T1000 (cell line): ENCODE data around the gene INPP4B.

ENCODE experiments used
- DNase-seq: peaks from one replicate; lab custom pipeline; 2025; ENCODE audit warnings: mixed read lengths; lab: John Stamatoyannopoulos, UW

The INPP4B gene

DNA sequence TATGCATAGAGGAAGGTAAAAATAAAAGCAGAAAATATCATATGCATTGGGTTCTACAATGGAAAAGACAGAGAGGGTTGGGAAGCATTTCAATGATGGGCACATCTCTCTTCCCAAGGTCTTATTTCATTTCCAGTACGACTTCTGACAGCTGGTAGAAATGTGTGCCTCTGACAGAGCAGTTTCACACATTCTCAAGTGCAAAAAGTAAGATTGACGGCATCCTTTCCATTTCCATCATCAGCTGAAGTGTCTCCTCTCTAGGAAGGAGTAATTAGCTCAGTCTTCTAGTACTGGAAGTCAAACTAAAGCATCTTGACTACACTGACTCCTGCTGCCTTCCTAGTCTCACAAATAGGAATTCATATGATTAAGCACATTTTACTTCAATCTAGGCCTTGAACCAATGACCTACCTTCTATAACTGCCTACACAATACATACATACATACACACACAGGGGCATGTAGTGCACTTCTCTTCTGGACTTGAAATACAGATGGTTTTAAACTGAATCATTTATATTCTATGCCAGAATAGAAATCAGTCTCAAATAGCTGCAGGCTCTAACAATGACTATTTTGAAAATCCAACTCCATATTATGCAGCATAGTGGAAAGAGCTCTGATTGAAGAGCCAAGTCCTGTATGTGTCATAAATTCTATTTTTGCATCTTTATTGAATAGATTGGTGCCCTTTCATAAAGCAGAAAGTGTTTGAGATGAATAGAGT is 473.4 kb downstream of the INPP4B start:
- no peak for DNase-seq

DNA sequence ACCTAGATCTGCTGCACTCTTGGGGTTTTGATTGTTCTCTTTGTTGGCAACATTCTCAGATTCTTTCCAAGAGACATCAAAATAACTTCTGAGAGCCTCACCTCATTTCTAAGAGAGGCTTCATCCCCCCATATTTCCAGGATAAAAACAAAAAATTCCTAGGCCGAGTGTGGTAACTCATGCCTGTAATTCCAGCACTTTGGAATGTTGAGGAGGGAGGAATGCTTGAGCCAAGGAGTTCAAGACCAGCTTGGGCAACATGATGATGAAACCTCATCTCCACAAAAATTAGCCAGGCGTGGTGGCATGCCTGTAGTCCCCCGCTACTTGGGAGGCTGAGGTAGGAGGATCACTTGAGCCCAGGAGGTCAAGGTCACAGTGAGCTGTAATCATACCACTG is 477.0 kb downstream of the INPP4B start:
- DNase-seq, result no peak

DNA sequence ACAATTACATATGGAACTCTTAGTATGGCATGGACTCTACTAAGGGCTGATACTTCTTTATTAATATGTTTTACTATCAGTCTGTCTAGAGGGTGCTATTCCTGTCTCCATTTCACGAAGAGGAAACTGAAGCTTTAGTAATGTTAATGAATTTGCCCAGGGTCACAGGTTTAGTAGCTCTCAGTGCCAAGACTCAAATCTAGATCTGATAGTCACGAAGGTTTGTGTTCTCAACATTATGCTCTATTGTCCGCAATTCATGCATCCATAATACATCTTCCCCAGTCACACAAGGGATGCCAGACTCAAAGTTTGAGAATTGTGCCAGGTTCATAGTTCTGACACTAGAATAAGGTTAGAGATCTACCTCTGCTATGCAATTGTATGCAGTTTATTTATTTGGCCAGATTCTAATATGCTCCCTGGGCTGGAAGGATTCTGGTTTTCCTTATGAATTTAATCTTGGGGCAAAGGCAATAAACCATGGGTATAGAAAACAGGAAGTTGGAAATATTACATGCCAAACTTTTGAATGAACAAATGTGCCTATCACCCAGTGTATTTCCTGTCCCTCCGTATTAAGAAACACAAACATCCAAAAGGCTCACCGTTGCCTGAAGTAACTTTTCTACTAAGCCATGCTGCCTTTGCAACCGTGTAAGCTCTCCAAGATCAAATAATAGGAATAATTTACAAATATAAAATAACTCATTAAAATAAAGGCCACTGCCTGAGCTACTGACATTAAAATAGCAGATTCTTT is 478.5 kb downstream of the INPP4B start:
- no peak for DNase-seq

DNA sequence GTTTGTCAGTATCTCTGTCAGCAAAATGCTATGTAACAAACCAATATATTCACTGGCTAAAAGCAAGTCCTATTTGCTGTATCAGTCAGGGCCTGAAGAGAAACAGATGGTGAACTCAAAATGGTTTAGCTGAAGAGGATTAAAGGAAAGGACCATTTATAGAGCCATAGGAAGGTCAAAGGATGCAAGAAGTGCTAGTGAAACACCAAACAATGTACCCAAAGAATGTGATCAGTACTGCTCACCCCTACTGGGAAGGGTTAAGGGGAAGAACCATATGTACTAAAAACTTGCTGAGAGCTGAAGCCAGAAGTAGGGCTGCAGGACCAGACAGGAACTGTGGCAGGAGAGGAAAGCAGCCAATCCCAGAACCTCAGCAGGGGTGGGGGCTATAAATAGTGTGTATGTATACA is 479.3 kb downstream of the INPP4B start:
- DNase-seq, result no peak

DNA sequence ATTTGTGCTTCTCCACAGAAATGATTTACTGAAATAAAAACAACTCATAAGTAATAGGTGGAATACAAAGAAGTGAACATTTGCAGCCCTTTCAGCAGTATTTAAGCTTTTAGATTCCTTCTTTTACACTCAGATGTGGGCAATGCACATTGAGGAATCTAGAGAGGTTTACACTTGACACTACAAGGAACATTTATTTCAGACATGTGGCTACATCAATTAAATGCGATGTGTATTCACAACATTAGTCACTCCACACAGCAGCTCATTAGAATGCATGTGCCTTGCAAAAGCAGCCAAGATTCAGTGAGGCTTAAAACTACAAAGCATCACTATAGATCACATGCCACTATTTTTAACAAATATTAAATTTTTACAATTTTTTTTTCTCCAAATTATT is 480.7 kb downstream of the INPP4B start:
- no peak for DNase-seq

DNA sequence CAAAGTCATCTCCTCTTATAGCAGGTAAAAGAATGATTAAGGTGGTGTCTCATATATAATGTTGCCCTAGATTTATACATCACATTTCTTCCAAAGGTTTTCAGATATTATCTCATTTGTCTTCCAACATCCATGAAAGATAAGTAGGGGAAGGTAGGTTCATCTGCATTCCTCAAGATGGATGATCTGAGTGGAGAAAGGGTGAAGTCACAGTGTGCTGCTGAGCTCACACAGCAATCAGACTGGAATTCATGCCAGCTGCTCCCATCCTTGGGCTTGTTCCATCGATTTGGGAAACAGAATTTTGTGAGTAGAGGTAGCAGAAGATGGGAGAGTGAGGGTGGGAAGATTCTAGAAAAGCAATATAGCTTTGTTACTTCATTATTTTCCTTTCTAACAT is 482.4 kb downstream of the INPP4B start:
- DNase-seq, result no peak

DNA sequence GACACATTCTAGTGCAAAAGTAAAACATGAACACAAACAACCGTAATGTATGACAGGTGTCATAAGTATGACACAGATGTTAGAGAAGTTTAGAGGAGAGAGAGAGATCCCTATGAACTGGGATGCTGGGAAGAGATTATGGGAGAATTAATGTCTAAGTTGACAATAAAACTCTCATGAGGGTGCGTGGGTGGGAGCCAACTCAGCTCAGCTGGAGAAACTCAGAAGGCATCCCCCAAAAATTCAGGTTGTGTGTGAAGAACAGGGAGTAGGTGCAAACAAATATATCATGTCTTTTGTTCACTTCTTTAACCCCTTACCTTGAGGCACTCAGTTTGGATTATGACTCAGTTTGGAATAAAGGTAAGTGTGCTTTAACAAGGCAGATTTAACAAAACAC is 484.1 kb downstream of the INPP4B start:
- no peak for DNase-seq

DNA sequence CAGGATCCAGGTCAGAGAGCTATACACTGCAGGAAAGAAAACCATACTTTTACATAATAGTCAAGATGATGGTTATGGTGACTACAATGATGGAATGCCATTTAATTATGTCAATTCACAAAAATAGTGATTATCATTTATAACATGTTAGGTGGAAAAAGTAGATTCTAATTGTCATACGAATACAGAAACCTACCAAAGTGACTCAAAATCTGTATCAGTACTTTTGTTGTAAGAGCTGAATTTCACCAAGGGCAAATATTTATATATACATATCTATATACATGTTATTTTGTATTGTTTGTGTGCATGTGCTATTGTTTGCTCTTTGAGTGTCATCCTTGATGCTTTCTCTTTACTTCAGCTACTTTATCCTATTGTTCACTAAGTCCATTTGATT is 485.4 kb downstream of the INPP4B start:
- no peak for DNase-seq

DNA sequence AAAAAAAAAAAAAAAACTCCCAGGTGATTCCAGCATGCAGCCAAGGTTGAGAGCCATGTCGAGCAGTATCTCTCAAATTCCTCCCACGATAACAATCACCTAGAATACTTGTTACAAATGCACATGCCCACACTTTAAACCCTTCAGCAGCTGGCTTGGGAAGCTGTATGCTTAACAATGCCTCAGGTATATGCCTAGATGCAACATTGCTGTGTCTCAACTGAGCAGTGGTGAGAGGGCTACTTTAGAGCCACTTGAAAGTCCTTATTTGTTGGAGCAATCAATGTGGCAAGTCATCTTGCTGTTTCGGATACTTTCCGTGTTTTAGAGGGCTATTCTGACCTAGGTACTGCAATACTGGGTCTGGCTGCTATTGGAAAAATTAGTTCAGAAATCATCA is 487.4 kb downstream of the INPP4B start:
- DNase-seq, result no peak

DNA sequence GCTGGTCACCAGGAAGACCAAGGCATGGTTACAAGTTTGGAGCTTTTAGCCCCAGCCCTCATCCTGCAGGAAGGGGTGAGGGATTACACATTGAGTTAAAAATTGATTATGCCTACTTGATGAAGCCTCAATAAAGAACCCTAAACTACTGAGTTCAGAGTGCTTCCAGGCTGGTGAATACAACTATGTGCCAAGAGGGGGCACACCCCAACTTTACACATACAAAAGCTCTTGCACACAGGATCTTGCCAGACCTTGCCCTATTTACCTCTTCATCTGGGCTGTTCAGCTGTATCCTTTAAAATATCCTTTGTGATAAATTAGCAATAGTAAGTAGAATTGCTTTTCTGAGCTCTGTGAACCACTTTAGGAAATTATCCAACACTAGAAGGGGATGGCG is 489.3 kb downstream of the INPP4B start:
- no peak for DNase-seq

DNA sequence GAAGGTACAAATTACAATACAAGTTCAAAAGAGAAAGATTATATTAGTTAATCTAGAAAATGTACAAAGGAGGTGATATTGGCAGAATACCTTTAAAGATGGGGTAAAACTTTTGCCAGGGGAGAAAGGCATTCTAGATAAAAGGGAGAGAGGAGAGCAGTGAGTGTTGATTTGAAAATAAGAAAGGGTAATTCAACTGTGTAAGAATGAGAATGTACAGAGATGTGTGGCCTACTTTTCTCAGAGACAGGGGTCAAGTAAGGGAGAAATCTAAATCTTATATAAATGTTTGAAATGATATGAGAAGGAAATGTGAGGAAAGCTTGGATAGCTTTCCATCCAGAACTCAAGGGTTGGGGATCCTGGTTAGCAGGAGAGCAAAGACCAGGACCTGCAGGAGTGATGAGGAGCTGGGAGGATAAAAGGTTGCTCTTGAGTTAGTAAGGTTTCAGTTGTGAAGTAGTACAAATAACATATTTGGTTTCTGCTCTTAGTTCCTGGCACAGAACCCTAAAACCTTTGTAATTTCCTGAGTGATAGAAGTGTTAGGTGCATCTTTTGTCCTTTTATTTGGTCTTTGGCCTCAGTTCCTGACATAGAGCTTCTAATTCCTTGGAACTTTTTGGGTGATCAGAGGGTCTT is 489.9 kb downstream of the INPP4B start:
- DNase-seq, result no peak

DNA sequence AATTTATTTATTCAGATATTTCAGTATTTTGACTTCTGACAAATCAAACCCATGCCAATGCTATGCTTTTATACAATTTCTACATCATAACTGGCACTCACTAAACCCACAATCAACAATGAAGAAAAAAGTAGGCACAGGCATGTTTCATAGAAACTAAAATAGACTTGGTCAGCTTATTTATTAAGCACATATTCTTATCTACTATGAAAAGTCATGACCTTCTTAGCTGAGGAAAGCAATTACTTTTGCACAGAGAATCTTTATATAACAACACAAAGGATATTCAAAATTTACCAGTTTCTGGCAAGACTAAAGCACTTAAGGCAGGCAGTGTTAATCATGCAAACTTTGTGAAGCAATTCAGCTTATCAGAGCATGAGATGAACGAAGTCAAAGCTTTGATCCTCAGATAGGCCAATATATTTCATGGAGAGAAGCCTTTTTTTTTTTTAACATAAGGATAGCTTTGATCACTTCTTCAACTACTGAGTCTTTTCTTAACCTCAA is 490.6 kb downstream of the INPP4B start:
- no peak for DNase-seq

DNA sequence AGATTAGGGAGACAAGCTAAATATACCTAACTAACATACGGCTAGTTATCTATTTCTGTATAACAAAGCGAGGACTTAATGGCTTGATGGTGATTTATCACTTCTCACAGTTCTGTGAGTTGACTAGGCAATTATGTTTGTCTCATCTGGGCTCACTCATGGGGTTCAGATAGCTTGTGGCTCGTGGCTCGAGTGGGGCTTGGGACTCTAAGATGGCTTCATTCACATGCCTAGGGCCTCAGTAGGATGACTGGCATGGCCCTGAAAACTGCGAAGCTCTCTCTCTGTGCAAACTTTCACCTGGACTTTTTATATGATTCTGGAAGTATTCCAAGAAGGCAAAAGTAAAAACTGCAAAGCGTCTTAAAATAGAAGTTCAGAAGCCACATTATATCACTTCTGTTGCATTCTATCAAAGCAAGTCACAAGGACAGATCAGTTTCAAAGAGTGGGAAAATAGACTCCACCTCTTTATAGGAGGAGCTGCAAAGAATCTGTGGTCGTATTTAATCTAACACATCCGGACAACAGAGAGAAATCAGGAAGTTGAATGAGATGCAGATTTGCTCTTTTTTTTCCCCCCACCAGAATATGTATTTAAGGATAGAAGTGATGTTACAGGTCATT is 491.2 kb downstream of the INPP4B start:
- no peak for DNase-seq

DNA sequence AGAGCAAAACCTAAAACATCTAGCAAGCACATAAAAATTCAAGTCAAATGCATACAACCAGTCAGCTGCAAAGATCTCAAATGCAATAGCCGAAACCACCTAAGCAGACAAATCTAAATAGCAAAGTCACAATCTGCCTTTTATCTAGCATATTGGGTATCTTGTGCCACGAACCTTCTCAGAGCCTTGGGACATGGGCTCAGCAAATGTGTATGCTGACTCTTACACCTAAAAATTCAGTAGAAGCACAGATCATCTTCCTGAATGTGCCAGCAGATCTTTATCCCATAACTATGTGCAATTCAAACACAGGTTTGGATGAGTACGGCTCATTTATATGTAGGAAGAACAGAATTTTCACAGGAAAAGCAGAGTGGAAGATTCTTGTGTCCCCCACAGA is 492.1 kb downstream of the INPP4B start:
- DNase-seq, result no peak

DNA sequence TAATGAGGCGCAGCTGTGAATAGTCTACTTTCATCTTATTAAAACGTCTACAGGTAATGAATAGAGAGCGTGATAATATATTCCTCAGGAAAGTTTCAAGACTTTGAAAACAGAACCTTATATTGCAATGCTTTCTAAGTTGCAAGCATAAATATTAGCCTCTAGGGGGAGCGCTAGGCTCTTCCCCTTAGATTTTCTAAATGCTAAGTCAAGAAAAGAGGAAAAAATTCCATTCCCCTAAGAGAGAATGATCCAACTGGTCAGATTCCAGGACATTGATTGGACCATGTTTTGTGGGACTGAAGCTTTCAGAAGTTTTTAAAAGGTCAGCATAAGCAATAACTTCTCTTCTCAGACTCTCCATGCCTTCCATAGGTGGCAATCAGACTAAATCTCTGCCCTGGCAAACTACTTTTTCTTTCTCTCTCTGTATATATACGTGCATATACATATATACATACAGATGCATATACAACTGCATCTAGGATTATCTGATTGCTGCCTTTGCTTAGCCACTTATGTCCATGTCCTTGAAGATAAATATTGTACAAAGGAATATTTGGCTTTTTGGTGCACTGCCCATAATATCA is 492.9 kb downstream of the INPP4B start:
- DNase-seq, result peak; percentile 2

DNA sequence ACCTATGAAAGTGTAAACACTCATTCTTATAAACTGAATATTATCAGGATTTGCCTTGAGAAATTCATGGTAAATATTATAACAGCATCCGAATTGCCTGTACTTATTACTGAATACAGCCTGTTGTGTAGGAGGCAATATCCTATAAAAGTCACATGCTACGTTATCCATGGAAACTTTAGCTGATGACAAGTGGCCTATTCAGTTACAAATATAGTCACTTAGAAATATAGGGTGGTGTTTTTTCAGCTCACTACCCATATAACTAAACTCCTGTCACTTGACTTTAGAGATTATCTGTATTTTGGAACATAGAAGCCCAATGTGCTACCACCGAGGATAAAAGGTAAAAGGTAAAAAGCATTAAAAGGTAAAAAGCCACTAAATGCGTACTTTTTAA is 493.4 kb downstream of the INPP4B start:
- DNase-seq, result no peak

DNA sequence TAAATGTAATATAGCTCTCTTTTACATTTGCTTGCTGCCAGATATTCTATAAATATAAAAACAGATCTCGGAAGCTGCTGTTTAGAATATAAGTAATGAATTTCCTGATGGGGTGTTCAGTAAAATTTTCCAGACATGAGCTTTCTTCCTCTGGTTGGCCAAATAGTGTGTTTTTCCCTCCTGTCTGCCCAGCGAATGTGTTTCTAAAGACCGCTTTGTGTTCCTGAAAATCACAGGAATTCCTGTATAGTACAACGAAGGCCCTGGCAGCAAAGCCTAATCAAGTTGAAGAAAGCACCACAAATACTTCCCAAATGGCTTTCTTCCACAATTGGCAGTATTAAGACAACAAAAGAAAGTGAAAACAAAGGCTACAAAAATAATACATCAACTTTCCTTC is 494.1 kb downstream of the INPP4B start:
- DNase-seq, result no peak

DNA sequence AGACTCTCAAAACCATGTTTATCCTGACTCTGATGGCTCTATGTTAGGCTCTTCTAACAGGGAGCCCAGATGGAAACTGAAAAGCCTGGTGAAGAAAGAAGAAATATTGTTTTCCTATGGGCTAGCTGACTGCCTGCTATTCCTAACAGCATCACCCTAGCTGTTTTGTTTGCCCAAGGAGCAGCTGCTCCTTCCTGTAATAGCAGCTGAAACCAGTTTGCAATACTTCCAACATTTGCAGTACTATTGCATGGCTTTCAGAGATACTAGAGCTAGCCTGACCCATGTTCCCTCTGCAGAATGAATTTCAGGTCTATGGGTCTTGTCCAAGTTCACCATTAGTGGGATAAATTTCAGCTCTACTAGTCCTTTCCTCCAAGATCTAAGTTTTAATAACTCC is 495.2 kb downstream of the INPP4B start:
- DNase-seq, result no peak

DNA sequence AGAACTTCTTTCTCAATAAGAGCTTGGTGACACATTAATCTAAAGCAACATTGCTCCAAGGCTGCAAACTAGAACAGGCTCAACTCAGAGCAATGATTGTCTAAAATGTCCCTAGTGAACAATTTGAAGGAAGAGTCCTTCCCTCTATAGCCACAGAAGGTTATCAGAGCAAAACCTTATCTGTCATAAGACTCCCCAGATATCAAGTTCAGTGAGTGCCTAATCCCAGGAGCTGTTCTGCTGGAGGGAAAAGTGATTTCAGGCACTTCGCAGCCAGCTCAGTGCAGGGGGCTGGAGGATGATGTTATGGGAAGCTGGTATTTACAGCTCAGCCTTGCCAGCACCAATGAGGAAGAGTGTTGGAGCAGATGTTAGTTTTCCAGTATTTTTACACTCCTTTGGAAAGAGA is 497.5 kb downstream of the INPP4B start:
- no peak for DNase-seq

DNA sequence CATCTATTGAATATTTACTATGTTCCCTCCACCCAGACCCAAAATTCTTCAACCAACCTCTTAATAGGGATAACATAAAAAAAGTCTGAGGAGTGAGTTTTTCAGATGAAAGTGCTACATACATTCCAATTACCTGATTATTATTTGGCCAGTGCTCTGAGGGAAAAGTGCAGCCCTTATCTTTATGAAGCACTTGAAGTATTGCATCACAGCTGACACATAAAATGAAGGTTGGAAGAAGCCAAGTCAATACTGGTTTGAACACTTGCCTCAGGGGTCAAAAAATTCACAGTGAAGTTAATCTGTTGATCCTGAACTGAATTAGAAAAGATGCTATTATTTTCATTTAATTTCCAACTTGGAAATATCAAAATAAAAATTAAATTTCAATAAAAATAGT is 498.9 kb downstream of the INPP4B start:
- no peak for DNase-seq

DNA sequence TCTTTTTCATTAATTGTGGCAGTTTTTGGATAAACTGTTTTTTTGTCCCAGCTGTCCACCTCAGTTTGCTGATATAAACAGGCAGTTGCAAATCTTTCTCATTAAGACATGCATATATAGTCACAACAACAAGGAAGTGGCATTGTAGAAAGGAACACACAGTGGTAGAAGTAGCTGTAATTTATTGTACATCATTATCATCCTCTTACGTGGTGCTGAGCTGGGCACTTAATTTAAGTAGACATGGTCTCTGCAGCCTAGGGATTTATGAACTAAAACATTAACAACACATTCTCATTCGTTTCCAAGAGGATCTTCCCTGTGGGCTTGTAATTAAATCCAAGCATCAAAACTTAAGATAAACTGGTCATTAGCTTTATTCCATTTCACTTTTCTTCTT is 500.2 kb downstream of the INPP4B start:
- DNase-seq, result no peak

DNA sequence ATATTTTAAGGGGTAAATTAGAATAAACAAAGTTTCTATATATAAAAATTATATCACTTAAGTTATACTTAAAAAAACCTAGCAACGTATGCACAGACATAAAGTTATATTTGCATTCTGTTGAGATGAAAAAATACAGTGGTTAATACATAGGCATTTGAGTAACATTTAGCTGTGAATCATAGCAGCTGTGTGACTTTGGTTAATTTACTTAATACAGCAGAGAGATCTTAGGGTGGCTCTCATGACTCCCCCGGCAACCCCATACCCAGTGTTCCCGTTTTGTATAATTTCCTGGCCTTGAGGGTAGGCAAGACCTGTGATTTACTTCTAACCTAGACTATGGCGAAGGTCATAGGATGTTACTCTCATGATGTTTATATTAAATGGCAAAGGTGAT is 504.8 kb downstream of the INPP4B start:
- no peak for DNase-seq
